ENCODE results near the gene PSORS1C2.

GRCh38 chr6:31112478-31112877, 26.4 kb downstream of the PSORS1C2 start, which contains the start of gene C6orf15:
- TF ChIP-seq CTCF (IDR thresholded peaks at IDR 0.05) (no peak), POLR2AphosphoS5 (IDR thresholded peaks at IDR 0.05) (no peak)

Measured in breast epithelium (tissue), 3 donors.